ENCODE results near the gene DNAAF2. TPM values are rescaled to one million over a fixed set of nuclear protein-coding genes. Genes with fewer than 3 reads are reported as not detected.

DNAAF2 gene
- total and polyA plus RNA-seq, 2 of the 8 experiments (the other 6 are each of a cell fraction or from before 2014, with no cell fraction given): 12.2 to 30.0 TPM

DNA sequence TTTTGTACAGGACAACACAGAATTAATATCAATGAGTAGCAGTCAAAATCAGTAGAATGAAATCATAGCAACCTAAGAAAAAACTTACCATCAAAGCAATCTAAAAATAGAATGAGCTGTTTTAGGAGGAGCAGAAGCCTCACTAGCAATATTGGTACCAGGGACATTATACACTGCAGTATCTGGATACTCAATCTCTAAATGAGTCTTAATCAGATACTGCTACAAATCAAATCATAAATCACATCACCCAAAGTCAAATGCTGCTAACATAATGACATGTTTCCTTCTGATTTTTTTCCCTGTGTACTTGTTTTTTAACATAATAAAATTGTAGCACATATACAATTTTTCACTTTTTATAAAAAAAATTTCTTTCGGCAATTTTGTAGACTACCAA is 56.9 kb downstream of the DNAAF2 start:
- no peaks in the 10 kb centered on the region for H3K27me3 ChIP-seq (replicated peaks in 1 of 4; ENCODE audit: control insufficient read depth in 3 of 4, extremely low read depth in 1 of 4, insufficient read depth in 3 of 4, low read length in 3 of 4)
- H3K9ac ChIP-seq (replicated peaks in 1 of 4; ENCODE audit: extremely low read depth in 1 of 4, low read depth in 3 of 4, low read length in 3 of 4): no peak overlapping the region
- no peak overlapping the region for H3K4ac ChIP-seq (replicated peaks; ENCODE audit: insufficient read length, low read depth, low read length)
- DNase-seq (ENCODE audit: low read depth in 1 of 2, low spot score in 2 of 2) (no peak), FAIRE-seq (no peak)
- H3K79me1 ChIP-seq (ENCODE audit: low read depth, low read length): no peaks in the 10 kb centered on the region
- ChIA-PET POLR2A (ENCODE audit: partially characterized antibody) (interaction anchor here (1.4 to 4.0 kb wide), 4 partner anchors 8 to 39 kb away, joined by 3 to 18 read pairs (median 10); partner anchors contain the start of gene LRR1), CTCF (ENCODE audit: partially characterized antibody) (interaction anchor here (1.3 kb wide), 1 partner anchor 10 kb away, joined by 3 read pairs; no protein-coding TSS in a partner anchor)
- WGBS, 2 experiments (ENCODE audit: extremely low coverage in 1 of 2, insufficient coverage in 1 of 2, insufficient read length in 1 of 2, insufficient replicate concordance in 2 of 2, low coverage in 1 of 2, low lambda C conversion rate in 2 of 2, missing lambda C conversion rate in 1 of 2): 91% methylated on average over 1 of the region's 1 CpG; no CpG with 5 or more reads in 1 of the 2 experiments
- peaks cover 12 to 14% of the 10 kb centered on the region in 2 experiments for H4K20me1 ChIP-seq (replicated peaks in 1 of 2; ENCODE audit: control insufficient read depth in 1 of 2, insufficient read depth in 2 of 2, low read length in 2 of 2)
- H2BK20ac ChIP-seq (ENCODE audit: low read length): no peak overlapping the region
- no peak overlapping the region for H3K23ac ChIP-seq (ENCODE audit: insufficient read length)
- peaks cover 0 to 2% (median 0%) of the 10 kb centered on the region in 4 experiments; a peak in 1 of 7 replicates for H3K4me1 ChIP-seq (replicated peaks in 1 of 4; ENCODE audit: control insufficient read depth in 3 of 4, insufficient read depth in 4 of 4, low read length in 3 of 4)
- H3K36me3 ChIP-seq (ENCODE audit: control insufficient read depth in 2 of 4, insufficient read depth in 4 of 4, low read length in 3 of 4): peaks cover 0 to 51% (median 20%) of the 10 kb centered on the region in 4 experiments
- H2BK120ac ChIP-seq (replicated peaks; ENCODE audit: low read depth, low read length): no peak overlapping the region
- no peak overlapping the region for H3K14ac ChIP-seq (ENCODE audit: insufficient read length)
- no peak overlapping the region for H3K27ac ChIP-seq (ENCODE audit: low read depth, low read length)
- H3K9me3 ChIP-seq (ENCODE audit: insufficient read depth in 2 of 2, low read depth in 1 of 2, low read length in 1 of 2): no peaks in the 10 kb centered on the region
- no peak overlapping the region for H4K91ac ChIP-seq (replicated peaks; ENCODE audit: insufficient read length, low read length)
- H2BK15ac ChIP-seq (ENCODE audit: low read length): no peak overlapping the region
- H2AFZ ChIP-seq (ENCODE audit: low read length): no peak overlapping the region
- no peak overlapping the region for H3K4me3 ChIP-seq (ENCODE audit: extremely low read depth in 1 of 4, insufficient read depth in 2 of 4, low read depth in 3 of 4, low read length in 4 of 4)
- no peaks in the 10 kb centered on the region for H3K23me2 ChIP-seq (ENCODE audit: low read depth, low read length)
- no peak overlapping the region for H3K56ac ChIP-seq (replicated peaks; ENCODE audit: insufficient read length, low read depth, low read length)
- no peak for TF ChIP-seq TCF12 (IDR thresholded peaks at IDR 0.05; ENCODE audit: low read depth, low read length)
- TF ChIP-seq POU5F1 (IDR thresholded peaks at IDR 0.05; ENCODE audit: low read depth, low read length): no peak
- no peak overlapping the region for H3K4me2 ChIP-seq (ENCODE audit: insufficient read depth in 1 of 2, low read depth in 2 of 2, low read length in 2 of 2)
- no peak overlapping the region for H2BK12ac ChIP-seq (ENCODE audit: low read depth, low read length)
- peaks cover 7 to 39% of the 10 kb centered on the region in 2 experiments for H3K79me2 ChIP-seq (ENCODE audit: control insufficient read depth in 1 of 2, insufficient read depth in 2 of 2, low read length in 2 of 2)
- no peak overlapping the region for H4K5ac ChIP-seq (ENCODE audit: insufficient read length, low read depth, low read length)
- no peak overlapping the region for H4K8ac ChIP-seq (ENCODE audit: extremely low read depth, insufficient read depth, low read length)
- no peak overlapping the region for H2BK5ac ChIP-seq (ENCODE audit: low read depth, low read length)
- H3K18ac ChIP-seq (ENCODE audit: extremely low read depth, low read length): no peak overlapping the region
- H2AK5ac ChIP-seq (ENCODE audit: low read depth, low read length): no peak overlapping the region

Small RNA genes lying within 50 kb of the gene (small RNA-seq; reads per million reads assigned to genes)
- gene AL139099.3 (ENCODE audit: insufficient read depth) (not detected), gene AL139099.4 (ENCODE audit: insufficient read depth) (not detected), gene RF00019 (ENCODE audit: insufficient read depth) (not detected), gene RNU6ATAC30P (ENCODE audit: insufficient read depth) (not detected)

Other genes with a start within 250 kb of the DNAAF2 start
- 2,193 and 2,231 TPM in 2 replicates for gene RPS29, start 48.9 kb downstream of the DNAAF2 start, total RNA-seq (2021; fragmentation: NEBNext Ultra II Directional; extraction: Animal tissue kit (Norgen Biotek cat#: 25700))
- gene RPS29, start 48.9 kb downstream of the DNAAF2 start, polyA plus RNA-seq (2011; rRNA removed): 23,165 and 25,452 TPM in 2 replicates
- 37.5 and 37.7 TPM in 2 replicates for gene LRR1, start 36.3 kb downstream of the DNAAF2 start, total RNA-seq (2021; fragmentation: NEBNext Ultra II Directional; extraction: Animal tissue kit (Norgen Biotek cat#: 25700))
- 17.9 and 30.7 TPM in 2 replicates for gene LRR1, start 36.3 kb downstream of the DNAAF2 start, polyA plus RNA-seq (2011; rRNA removed)
- gene RPL36AL, start 14.6 kb downstream of the DNAAF2 start, total RNA-seq (2021; fragmentation: NEBNext Ultra II Directional; extraction: Animal tissue kit (Norgen Biotek cat#: 25700)): 230 and 233 TPM in 2 replicates
- 79.0 and 138 TPM in 2 replicates for gene RPL36AL, start 14.6 kb downstream of the DNAAF2 start, polyA plus RNA-seq (2011; rRNA removed)
- 23.7 and 24.5 TPM in 2 replicates for gene MGAT2, start 14.4 kb downstream of the DNAAF2 start, total RNA-seq (2021; fragmentation: NEBNext Ultra II Directional; extraction: Animal tissue kit (Norgen Biotek cat#: 25700))
- gene MGAT2, start 14.4 kb downstream of the DNAAF2 start, polyA plus RNA-seq (2011; rRNA removed): 10.0 and 10.6 TPM in 2 replicates
- gene POLE2, start 53.0 kb upstream of the DNAAF2 start, total RNA-seq (2021; fragmentation: NEBNext Ultra II Directional; extraction: Animal tissue kit (Norgen Biotek cat#: 25700)): 31.2 and 34.0 TPM in 2 replicates
- 24.5 and 41.7 TPM in 2 replicates for gene POLE2, start 53.0 kb upstream of the DNAAF2 start, polyA plus RNA-seq (2011; rRNA removed)
- not detected in 2 replicates for gene KLHDC1, start 57.9 kb upstream of the DNAAF2 start, total RNA-seq (2021; fragmentation: NEBNext Ultra II Directional; extraction: Animal tissue kit (Norgen Biotek cat#: 25700))
- gene KLHDC1, start 57.9 kb upstream of the DNAAF2 start, polyA plus RNA-seq (2011; rRNA removed): 0.08 TPM in 1 of 2 replicates, not detected in the other
- gene KLHDC2, start 132.9 kb upstream of the DNAAF2 start, total RNA-seq (2021; fragmentation: NEBNext Ultra II Directional; extraction: Animal tissue kit (Norgen Biotek cat#: 25700)): 43.4 and 47.3 TPM in 2 replicates
- gene KLHDC2, start 132.9 kb upstream of the DNAAF2 start, polyA plus RNA-seq (2011; rRNA removed): 24.7 and 32.9 TPM in 2 replicates
- gene NEMF, start 217.5 kb upstream of the DNAAF2 start, total RNA-seq (2021; fragmentation: NEBNext Ultra II Directional; extraction: Animal tissue kit (Norgen Biotek cat#: 25700)): 44.5 and 45.5 TPM in 2 replicates
- gene NEMF, start 217.5 kb upstream of the DNAAF2 start, polyA plus RNA-seq (2011; rRNA removed): 7.4 and 8.3 TPM in 2 replicates

Data from H1 (cell line).